IMR-90 (cell line): ENCODE measurements around the gene EFNA5. TPM values are rescaled to one million over a fixed set of nuclear protein-coding genes. Genes with fewer than 3 reads are reported as not detected.

ENCODE experiments used
- ATAC-seq: fragments of 200-7000 bp; cut with Tn5 transposase; 2 replicates; pipeline ENCODE4 v1.9.1; 2020; ENCODE audit warnings: low read depth, mild to moderate bottlenecking, moderate library complexity
- BruUV-seq: library from RNA; stranded (reverse); fragments of 400-500 nt; replicated peaks from 2 replicates; lab custom pipeline; 2021; lab: Mats Ljungman, UMichigan
- CTCF ChIA-PET: fragments of 300-600 bp; formaldehyde crosslinking; extraction: SDS; loops from one replicate; lab custom pipeline; 2021; ENCODE audit warnings: antibody characterized with exemption; lab: Yijun Ruan, JAX
- POLR2A ChIA-PET: fragments of 300-600 bp; sonication (Branson Sonifier 250); formaldehyde crosslinking; loops from one replicate; lab custom pipeline; 2022; ENCODE audit warnings: antibody characterized with exemption; ENCODE audit not compliant: unreplicated experiment; lab: Charles Lee
- DNase-seq: peaks from one replicate; pipeline ENCODE4 v3.0.0; 2013
- H2AFZ ChIP-seq: replicated peaks from 2 replicates; pipeline ENCODE3; 2013; ENCODE audit warnings: low read length, mild to moderate bottlenecking; ENCODE audit not compliant: poor library complexity
- H2AK5ac ChIP-seq: 2 replicates; pipeline ENCODE4 v1.6.1; 2013; ENCODE audit warnings: low read depth, low read length, inconsistent platforms
- H2AK9ac ChIP-seq: replicated peaks from 2 replicates; pipeline ENCODE3; 2013; ENCODE audit warnings: mild to moderate bottlenecking, low read depth, low read length, moderate library complexity; ENCODE audit not compliant: poor library complexity
- H2BK120ac ChIP-seq: 2 replicates; pipeline ENCODE4 v1.6.1; 2013; ENCODE audit warnings: low read depth, low read length, inconsistent platforms
- H2BK15ac ChIP-seq: 3 replicates; pipeline ENCODE4 v1.6.1; 2013; ENCODE audit warnings: low read depth, low read length, inconsistent platforms
- H2BK20ac ChIP-seq: 2 replicates; pipeline ENCODE4 v1.6.1; 2013; ENCODE audit warnings: low read depth, mild to moderate bottlenecking, inconsistent platforms, low read length, moderate library complexity
- H2BK5ac ChIP-seq: 2 replicates; pipeline ENCODE4 v1.6.1; 2013; ENCODE audit warnings: mild to moderate bottlenecking, low read depth, low read length, inconsistent platforms; ENCODE audit not compliant: poor library complexity, severe bottlenecking
- H3K14ac ChIP-seq: replicated peaks from 2 replicates; pipeline ENCODE4 v1.6.1; 2013; ENCODE audit warnings: low read depth, low read length, inconsistent platforms
- H3K18ac ChIP-seq: 2 replicates; pipeline ENCODE4 v1.6.1; 2013; ENCODE audit warnings: low read depth, low read length, control low read depth
- H3K23ac ChIP-seq: 2 replicates; pipeline ENCODE4 v1.6.1; 2013; ENCODE audit warnings: low read depth, low read length, inconsistent platforms
- H3K27ac ChIP-seq: 2 replicates; pipeline ENCODE4 v1.5.1; 2013; ENCODE audit warnings: mild to moderate bottlenecking, control low read depth, low read length; ENCODE audit not compliant: insufficient read depth
- H3K27me3 ChIP-seq: 2 replicates; pipeline ENCODE4 v1.6.1; 2013; ENCODE audit warnings: low read length; ENCODE audit not compliant: control insufficient read depth, insufficient read depth
- H3K36me3 ChIP-seq: 2 replicates; pipeline ENCODE4 v1.6.1; 2013; ENCODE audit warnings: low read length, mixed read lengths; ENCODE audit not compliant: control insufficient read depth, insufficient read depth
- H3K4ac ChIP-seq: 2 replicates; pipeline ENCODE4 v1.6.1; 2013; ENCODE audit warnings: low read depth, low read length, inconsistent platforms
- H3K4me1 ChIP-seq: 2 replicates; pipeline ENCODE4 v1.6.1; 2013; ENCODE audit warnings: low read length, mixed read lengths; ENCODE audit not compliant: control insufficient read depth, insufficient read depth
- H3K4me2 ChIP-seq: 2 replicates; pipeline ENCODE4 v1.6.1; 2013; ENCODE audit warnings: low read depth, mild to moderate bottlenecking, control low read depth, low read length, moderate library complexity
- H3K4me3 ChIP-seq: 2 replicates; pipeline ENCODE4 v1.5.1; 2013; ENCODE audit warnings: low read depth, mild to moderate bottlenecking, control low read depth, low read length, moderate library complexity; ENCODE audit not compliant: insufficient read depth
- H3K56ac ChIP-seq: 2 replicates; pipeline ENCODE4 v1.6.1; 2013; ENCODE audit warnings: low read length, inconsistent platforms; ENCODE audit not compliant: insufficient read depth; ENCODE audit errors: extremely low read depth
- H3K79me1 ChIP-seq, 2 experiments: 2 replicates each; pipeline ENCODE4 v1.6.1; 2013; ENCODE audit warnings: low read length in 2 of 2, inconsistent platforms in 1 of 2, low read depth in 1 of 2
- H3K9ac ChIP-seq: 2 replicates; pipeline ENCODE4 v1.6.1; 2013; ENCODE audit warnings: low read depth, low read length, control low read depth
- H3K9me1 ChIP-seq: 2 replicates; pipeline ENCODE4 v1.6.1; 2013; ENCODE audit warnings: low read length, inconsistent platforms; ENCODE audit not compliant: insufficient read depth
- H3K9me3 ChIP-seq: 2 replicates; pipeline ENCODE4 v1.6.1; 2013; ENCODE audit warnings: low read length; ENCODE audit not compliant: control insufficient read depth, insufficient read depth
- H4K20me1 ChIP-seq: 2 replicates; pipeline ENCODE4 v1.6.1; 2013; ENCODE audit warnings: low read length, inconsistent platforms; ENCODE audit not compliant: insufficient read depth
- H4K5ac ChIP-seq: 2 replicates; pipeline ENCODE4 v1.6.1; 2013; ENCODE audit warnings: mild to moderate bottlenecking, low read depth, low read length, control low read depth
- H4K8ac ChIP-seq, 2 experiments: 2 replicates each; pipeline ENCODE4 v1.6.1; 2013; ENCODE audit warnings: low read depth in 2 of 2, low read length in 2 of 2, control low read depth in 1 of 2, inconsistent platforms in 1 of 2
- H4K91ac ChIP-seq: 2 replicates; pipeline ENCODE4 v1.6.1; 2013; ENCODE audit warnings: low read depth, low read length, inconsistent platforms; ENCODE audit not compliant: insufficient read depth
- BHLHE40 ChIP-seq: fragments of 150-350 bp; IDR thresholded peaks from 2 replicates; pipeline ENCODE4 v1.6.1; 2016; ENCODE audit warnings: mild to moderate bottlenecking, low read depth, low read length
- CHD1 ChIP-seq: IDR thresholded peaks from 2 replicates; pipeline ENCODE4 v1.6.1; 2012; ENCODE audit warnings: low read depth, low read length, improper control_type of control experiment
- CTCF ChIP-seq: conservative IDR thresholded peaks from 2 replicates; pipeline ENCODE4 v1.5.1; 2012; ENCODE audit warnings: mild to moderate bottlenecking, low read depth, low read length, improper control_type of control experiment
- MAFK ChIP-seq: IDR thresholded peaks from 2 replicates; pipeline ENCODE4 v1.6.1; 2012; ENCODE audit warnings: low read depth, low read length, improper control_type of control experiment
- RCOR1 ChIP-seq: IDR thresholded peaks from 2 replicates; pipeline ENCODE4 v1.6.1; 2012; ENCODE audit warnings: mild to moderate bottlenecking, low read length, improper control_type of control experiment; ENCODE audit not compliant: insufficient replicate concordance
- SMC3 ChIP-seq: fragments of 150-350 bp; IDR thresholded peaks from 2 replicates; pipeline ENCODE4 v1.6.1; 2016; ENCODE audit warnings: low read depth, mild to moderate bottlenecking, antibody characterized with exemption, low read length, moderate library complexity
- WGBS, 2 experiments: methylation state at CpG; one replicate each; pipeline versions ENCODE4 v1.1.5 to v1.1.7; 2013; ENCODE audit warnings: missing lambda C conversion rate in 2 of 2; ENCODE audit not compliant: insufficient read length in 1 of 2; ENCODE audit errors: extremely low coverage in 2 of 2; 5-methylcytosine and 5-hydroxymethylcytosine counted together
- dilution Hi-C: fragments of 300-500 bp; cut with HindIII; formaldehyde crosslinking; loops from one replicate; pipeline ENCODE4 v1.14.3; 2018; ENCODE audit warnings: low sequenced_read_pairs; ENCODE audit not compliant: unreplicated experiment
- in situ Hi-C: fragments of 300-500 bp; cut with MboI; formaldehyde crosslinking; loops from 3 replicates; pipeline ENCODE4 v1.14.3; 2019; ENCODE audit warnings: low sequenced_read_pairs, inconsistent platforms, mixed read lengths
- intact Hi-C: fragments of 100-400 bp; cut with micrococcal nuclease; formaldehyde crosslinking; loops from 2 replicates; pipeline ENCODE4 v1.10.0; 2022
- polyA plus RNA-seq, 3 experiments: library from polyadenylated mRNA; depleted of rRNA; stranded (reverse); fragments of >200 nt; gene quantifications; 2 replicates each; pipeline ENCODE4 v1.2.3, GENCODE V29; 2012; ENCODE audit warnings: low replicate concordance in 1 of 3
- total RNA-seq: library from RNA; depleted of rRNA; stranded (reverse); fragments of >200 nt; gene quantifications from 2 replicates; pipeline ENCODE4 v1.2.3, GENCODE V29; 2012

EFNA5 gene
- total and polyA plus RNA-seq, 2 of the 4 experiments (the other 2 are of a cell fraction), result 1.5 to 1.6 TPM

GRCh38 chr5:107675201-107675600, 4.5 kb upstream of the EFNA5 start:
- no CpG with 5 or more reads among the region's 9 CpGs for WGBS, 2 experiments
- H3K56ac ChIP-seq, result no peak overlapping the region
- no peak overlapping the region for H2AFZ ChIP-seq
- DNase-seq, result no peak
- H3K23ac ChIP-seq, result no peak overlapping the region
- H4K8ac ChIP-seq, result peak overlapping the region in 1 of 2 experiments; percentile 24; a peak in 1 of 4 replicates
- no peak overlapping the region for H2BK5ac ChIP-seq
- ChIA-PET CTCF (no interaction called here), POLR2A (no interaction called here)
- no peaks in the 10 kb centered on the region for H3K9me3 ChIP-seq
- peak overlapping the region; percentile 68; the same call in 1 of the 2 replicates for H2AK5ac ChIP-seq
- no peak overlapping the region for H2AK9ac ChIP-seq
- 0 out of 2 replicates have a peak overlapping the region, but pooled peaks have one; percentile 50 for H2BK20ac ChIP-seq
- no peak overlapping the region for H4K5ac ChIP-seq
- H2BK15ac ChIP-seq, result no peak overlapping the region
- H3K4me1 ChIP-seq, result no peaks in the 10 kb centered on the region
- H3K18ac ChIP-seq, result no peak overlapping the region
- no peaks in the 10 kb centered on the region for H3K36me3 ChIP-seq
- H3K4me3 ChIP-seq, result no peak overlapping the region
- no peak overlapping the region for H4K91ac ChIP-seq
- in situ Hi-C loops, result loop anchor here (10.0 kb wide), 1 partner anchor 1410 kb away; no protein-coding TSS in a partner anchor
- no peak for ATAC-seq
- intact Hi-C loops, result no loop called here
- H3K4ac ChIP-seq, result no peak overlapping the region
- no TSS peak for BruUV-seq
- H3K9ac ChIP-seq, result no peak overlapping the region
- H4K20me1 ChIP-seq, result no peaks in the 10 kb centered on the region
- H2BK120ac ChIP-seq, result no peak overlapping the region
- TF ChIP-seq MAFK (no peak), CTCF (no peak), SMC3 (no peak), BHLHE40 (no peak), RCOR1 (no peak), CHD1 (no peak)
- H3K14ac ChIP-seq, result no peak overlapping the region
- H3K4me2 ChIP-seq, result no peak overlapping the region
- dilution Hi-C loops, result no loop called here
- no peaks in the 10 kb centered on the region for H3K9me1 ChIP-seq
- H3K27ac ChIP-seq, result no peak overlapping the region
- H3K27me3 ChIP-seq, result no peaks in the 10 kb centered on the region
- no peaks in the 10 kb centered on the region for H3K79me1 ChIP-seq
